IPS-18c (cell line): ENCODE results near the gene YPEL2.
A peak's percentile ranks its signal among the peaks of the same experiment; 100 is the strongest.
"Not testable (repeated sequence)": the region's sequence is repeated elsewhere in the genome, so short reads cannot be mapped to it uniquely, and the experiment has no call there.

ENCODE experiments used
- H3K4me3 ChIP-seq: 2 replicates; pipeline ENCODE4 v1.7.0; 2013; ENCODE audit warnings: low read depth, mild to moderate bottlenecking, low read length, moderate library complexity; ENCODE audit not compliant: insufficient read depth
- H3K9me3 ChIP-seq: one replicate; pipeline ENCODE4 v1.6.1; 2013; ENCODE audit warnings: mild to moderate bottlenecking, low read length, moderate library complexity; ENCODE audit not compliant: control insufficient read depth, insufficient read depth

Gene YPEL2, protein sequence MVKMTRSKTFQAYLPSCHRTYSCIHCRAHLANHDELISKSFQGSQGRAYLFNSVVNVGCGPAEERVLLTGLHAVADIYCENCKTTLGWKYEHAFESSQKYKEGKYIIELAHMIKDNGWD

DNA sequence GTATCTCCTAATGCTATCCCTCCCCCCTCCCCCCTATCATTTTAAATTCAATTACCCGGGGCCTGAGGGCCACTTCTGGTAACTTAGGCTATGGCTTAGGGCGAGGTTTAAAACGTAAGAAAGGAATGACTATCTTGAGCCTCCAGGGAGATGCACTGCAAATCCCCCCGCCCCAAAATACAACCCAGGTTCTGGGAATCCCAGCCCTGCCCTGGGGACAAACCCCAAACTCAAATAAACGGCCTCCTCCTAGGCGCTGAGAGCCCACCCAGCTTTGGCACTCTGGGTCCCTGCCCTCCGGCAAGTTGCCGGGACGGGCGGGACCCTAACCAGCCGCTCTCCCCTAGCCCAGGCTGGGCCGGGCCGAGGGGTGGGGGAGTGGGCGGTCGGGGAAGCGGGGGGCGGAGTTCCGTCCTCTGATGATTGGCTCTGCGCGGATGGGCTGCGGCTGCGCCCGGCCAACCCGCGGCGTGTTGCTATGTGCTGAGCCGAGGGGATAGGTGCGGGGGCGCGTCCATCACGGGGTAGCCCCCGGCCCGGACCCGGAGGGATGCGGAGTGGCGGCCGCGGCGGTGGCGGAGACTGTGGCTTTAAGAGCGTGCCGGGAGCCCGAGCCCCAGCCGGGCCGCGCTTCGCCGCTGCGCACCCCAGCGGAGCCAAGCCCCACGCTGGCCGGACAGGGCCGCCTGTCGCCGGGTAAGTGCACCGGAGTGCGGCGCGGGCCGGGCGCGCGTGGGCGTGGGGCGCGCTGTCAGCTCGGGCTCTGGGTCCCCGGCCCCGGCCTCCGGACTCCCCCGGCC, at the start of gene YPEL2:
TSS of gene YPEL2 (plus strand) at position 527 of the 800 bp plus-strand sequence. CDS start 21,755 bp downstream, outside the sequence.
- Histone ChIP-seq H3K4me3 (peak within 1 kb of the TSS; percentile 80), H3K9me3 (no peaks in the 10 kb centered on the region)

DNA sequence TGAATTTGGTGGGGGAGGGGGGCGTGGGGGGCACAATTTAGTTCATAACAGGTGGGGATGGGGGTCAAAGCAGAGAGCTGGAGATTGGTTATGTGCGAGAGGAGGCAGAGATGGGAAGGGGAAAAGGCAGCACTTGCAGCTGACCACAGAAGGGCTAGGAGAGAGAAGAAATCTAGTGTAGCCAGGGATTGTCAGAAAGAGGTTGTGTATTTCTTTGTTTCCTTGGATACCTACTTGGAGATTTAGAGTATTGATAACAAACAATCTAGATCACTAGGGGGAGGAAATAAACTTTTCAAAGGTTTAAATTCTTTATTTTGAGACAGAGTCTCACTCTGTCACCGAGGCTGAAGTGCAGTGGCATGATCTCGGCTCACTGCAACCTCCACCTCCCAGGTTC, 47.1 kb upstream of the YPEL2 start:
- Histone ChIP-seq H3K9me3 (peaks cover 2% of the 10 kb centered on the region), H3K4me3 (no peak overlapping the region)

DNA sequence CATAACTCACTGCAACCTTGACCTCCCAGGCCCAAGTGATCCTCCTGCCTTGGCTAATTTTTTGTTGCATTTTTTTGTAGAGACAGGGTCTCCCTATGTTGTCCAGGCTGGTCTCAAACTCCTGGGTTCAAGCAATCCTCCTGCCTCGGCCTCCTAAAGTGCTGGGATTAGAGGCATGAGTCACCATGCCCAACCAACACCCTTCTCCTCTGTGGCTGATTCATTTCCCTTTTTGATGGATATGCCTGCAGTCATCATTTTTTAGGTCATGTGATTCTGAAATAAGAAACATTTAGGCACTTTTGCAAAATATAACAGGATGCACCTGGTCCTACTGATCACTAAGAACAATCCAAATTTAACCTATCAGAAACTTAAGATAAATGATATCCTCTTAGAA, 44.0 kb upstream of the YPEL2 start:
- Histone ChIP-seq H3K9me3 (peaks cover 2% of the 10 kb centered on the region), H3K4me3 (no peak overlapping the region)

DNA sequence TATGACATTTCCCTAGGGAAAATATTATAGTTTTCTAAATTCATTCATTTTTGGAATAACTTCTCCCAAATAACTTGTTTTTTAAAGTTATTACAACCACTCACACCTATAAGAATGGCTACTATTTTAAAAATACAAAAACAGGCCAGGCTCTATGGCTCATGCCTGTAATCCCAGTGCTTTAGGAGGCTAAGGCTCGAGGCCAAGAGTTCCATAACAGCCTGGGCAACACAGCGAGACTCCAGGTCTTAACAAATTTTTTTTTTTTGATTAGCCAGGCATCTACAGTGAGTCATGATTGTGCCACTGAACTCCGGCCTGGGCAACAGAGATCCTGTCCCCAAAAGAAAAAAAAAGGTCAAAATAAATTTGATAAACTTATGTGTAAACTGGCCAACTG, 43.6 kb upstream of the YPEL2 start:
- Histone ChIP-seq H3K4me3 (no peak overlapping the region), H3K9me3 (peaks cover 2% of the 10 kb centered on the region)

DNA sequence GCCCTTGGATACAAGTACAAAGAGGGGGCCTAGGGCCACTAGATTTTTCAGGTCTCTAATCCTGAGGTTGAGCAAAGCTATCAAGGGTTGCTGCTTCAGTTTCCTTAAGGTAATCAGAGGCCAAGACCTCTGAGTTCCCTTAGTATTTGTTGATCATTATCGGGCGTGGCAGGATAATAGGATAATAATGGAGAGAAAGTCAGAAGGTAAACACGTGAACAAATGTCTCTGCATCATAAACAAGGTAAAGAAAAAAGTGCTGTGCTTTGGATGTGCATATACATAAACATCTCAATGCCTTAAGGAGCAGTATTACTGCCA, 41.5 kb upstream of the YPEL2 start:
- peaks cover 2% of the 10 kb centered on the region for H3K9me3 ChIP-seq
- no peak overlapping the region; the same call in 1 of the 2 replicates for H3K4me3 ChIP-seq

DNA sequence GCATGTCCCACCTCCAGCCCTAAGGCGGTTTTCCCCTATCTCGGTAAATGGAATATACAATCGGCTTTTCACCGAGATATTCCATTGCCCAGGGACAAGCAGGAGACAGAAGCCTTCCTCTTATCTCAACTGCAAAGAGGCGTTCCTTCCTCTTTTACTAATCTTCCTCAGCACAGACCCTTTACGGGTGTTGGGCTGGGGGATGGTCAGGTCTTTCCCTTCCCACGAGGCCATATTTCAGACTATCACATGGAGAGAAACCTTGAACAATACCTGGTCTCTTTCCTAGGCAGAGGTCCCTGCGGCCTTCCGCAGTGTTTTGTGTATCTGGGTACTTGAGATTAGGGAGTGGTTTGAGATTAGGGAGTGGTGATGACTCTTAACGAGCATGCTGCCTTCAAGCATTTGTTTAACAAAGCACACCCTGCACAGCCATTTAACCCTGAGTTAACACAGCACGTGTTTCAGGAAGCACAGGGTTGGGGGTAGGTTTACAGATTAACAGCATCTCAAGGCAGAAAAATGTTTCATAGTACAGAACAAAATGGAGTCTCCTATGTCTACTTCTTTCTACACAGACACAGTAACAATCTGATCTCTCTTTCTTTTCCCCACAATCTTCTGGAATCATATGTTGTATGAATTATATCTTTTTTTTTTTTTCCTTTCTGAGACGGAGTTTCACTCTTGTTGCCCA, 41.0 kb upstream of the YPEL2 start:
- H3K4me3 ChIP-seq, H3K9me3 ChIP-seq: not testable (repeated sequence)

DNA sequence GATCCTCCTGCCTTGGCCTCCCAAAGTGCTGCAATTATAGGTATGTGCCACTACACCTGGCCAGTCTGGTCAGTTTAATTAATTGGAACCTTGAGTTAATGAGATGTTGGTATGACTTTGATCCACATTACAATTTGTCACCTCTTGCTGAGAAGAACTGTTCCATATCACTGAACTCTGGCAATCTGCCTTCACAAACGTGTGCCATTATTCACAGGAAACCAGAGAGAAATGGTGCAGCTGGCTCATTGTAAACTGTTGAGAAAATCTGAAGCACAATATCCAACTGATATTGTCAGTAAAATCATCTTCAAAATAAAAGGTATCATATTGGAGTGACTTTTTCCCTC, 39.3 kb upstream of the YPEL2 start:
- Histone ChIP-seq H3K9me3 (peaks cover 2% of the 10 kb centered on the region), H3K4me3 (no peak overlapping the region)

DNA sequence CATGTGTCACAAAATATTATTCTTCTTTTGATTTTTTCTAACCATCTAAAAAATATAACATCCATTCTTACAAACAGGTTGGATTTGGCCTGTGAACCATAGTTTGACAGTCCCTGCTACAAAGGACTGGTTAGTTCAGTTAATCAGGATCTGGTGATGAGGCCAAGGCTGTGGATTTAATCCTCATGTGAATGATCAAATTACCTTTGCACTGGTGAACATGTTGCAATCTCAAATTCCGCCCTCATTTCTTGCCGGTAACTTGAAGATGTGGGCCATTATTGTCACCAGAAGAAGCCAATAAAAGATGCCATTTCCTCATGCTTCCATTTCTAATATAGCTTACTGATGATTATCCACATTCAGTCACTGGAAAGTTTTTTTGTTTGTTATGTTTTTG, 35.3 kb upstream of the YPEL2 start:
- no peaks in the 10 kb centered on the region for H3K9me3 ChIP-seq
- no peak overlapping the region for H3K4me3 ChIP-seq

DNA sequence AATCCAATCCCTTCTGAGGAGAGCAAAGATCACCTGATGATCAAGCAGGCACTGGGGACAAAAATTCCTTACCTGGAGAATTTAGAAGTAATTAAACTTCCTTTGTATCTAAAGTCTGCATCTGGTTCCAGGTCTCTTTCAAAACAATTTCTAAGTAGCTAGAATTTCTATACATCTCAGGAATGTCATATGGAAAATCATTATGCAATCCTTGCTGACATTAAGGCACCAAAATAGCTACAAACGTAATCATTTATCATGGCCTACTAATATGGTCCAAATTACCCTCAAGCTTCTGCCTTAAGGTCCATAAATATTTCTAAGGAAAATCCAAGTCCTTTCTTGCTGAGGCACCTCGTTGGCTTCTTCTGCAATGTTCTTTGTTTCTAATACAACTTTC, 32.9 kb upstream of the YPEL2 start:
- Histone ChIP-seq H3K4me3 (no peak overlapping the region), H3K9me3 (no peaks in the 10 kb centered on the region)

DNA sequence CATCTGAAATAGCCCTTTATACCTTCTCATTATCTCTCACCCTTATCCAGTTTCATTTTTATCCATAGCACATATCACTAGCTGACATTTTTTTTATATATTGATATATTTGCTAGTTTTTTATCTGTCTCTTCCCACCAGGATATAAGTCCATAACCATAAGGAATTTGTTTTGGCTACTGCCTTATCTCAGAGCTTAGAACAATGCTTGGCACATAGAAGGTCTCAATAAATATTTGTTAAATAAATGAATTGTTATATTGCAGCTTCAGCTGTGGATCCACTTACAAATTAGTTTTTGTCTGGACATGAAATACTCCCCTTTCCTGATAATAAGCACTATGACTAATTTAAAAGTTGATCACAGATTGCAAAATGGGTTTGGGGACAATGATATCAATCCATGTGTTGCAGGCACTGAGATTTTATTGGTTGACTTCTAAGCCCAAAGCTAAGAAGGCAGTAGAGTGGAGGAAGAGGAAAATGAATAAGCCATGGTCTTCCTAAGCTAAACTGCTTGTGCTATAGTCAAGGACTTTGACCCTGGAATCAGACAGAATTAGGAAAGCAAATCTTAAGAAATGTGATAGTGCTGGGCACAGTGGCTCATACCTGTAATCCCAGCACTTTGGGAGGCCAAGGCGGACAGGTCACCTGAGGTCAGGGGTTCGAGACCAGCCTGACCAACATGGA, 31.9 kb upstream of the YPEL2 start:
- H3K9me3 ChIP-seq: no peaks in the 10 kb centered on the region

DNA sequence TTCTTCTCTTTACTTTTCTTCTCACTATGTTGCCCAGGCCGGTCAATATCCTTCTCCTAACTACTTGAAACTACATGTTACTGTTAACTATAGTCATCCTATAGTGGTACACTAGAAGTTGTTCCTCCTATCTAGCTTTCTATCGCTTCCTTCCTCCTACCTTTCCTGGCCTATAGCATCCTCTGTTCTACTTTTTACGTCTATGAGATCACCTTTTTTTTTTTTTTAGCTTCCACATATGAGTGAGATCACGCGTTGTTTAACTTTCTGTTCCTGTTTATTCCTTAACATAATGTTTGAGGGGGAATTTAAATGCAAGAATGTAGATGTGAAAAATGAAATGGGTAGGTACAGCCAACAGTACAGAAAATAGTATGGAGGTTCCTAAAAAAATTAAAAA, 30.5 kb upstream of the YPEL2 start:
- H3K9me3 ChIP-seq: no peaks in the 10 kb centered on the region
- H3K4me3 ChIP-seq: no peak overlapping the region

More for the DNA sequence above, 31.9 kb upstream of the YPEL2 start:
- no peak overlapping the region for H3K4me3 ChIP-seq

DNA sequence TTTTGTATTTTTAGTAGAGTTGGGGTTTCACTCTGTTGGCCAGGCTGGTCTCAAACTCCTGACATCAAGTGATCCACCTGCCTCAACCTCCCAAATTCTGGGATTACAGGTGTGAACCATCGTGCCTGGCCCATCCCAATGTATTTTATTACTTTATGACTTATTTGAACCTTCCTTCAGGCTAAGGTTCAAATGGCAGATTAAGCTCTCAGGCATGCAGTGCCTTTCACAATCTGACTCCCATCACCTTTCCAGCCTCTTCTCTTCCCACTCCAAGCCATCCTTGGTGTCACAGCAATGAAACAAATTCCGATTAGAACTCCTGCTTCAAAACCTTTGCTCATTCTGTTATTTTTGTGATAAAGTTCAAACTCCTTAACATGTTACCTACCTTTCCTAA, 26.6 kb upstream of the YPEL2 start:
- Histone ChIP-seq H3K9me3 (no peaks in the 10 kb centered on the region), H3K4me3 (no peak overlapping the region)

DNA sequence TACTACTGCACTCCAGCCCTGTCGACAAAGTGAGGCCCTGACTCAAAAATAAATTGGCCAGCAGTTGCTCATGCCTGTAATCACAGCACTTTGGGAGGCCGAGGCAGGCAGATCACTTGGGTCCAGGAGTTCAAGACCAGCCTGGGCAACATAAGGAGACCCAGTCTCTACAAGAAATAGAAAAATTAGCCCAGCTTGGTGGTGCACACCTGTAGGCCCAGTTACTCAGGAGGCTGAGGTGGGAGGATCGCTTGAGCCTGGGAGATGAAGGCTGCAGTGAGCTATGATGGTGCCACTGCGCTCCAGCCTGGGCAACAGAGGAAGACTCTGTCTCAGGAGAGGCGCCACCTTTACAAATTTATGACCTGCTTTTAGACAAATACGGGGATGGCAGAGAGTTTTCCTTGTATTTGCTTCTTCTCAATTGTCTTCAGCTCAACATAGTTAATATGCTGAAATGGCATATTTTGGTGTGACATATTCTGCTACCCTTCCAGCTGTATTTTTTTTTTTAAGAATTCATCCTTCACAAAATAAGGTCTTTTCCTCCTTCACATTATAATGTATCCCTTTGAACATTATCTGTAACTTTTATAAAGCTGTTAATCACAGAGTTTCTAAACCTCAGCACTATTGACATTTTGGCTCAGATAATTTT, 21.1 kb upstream of the YPEL2 start:
- no peak overlapping the region for H3K4me3 ChIP-seq
- H3K9me3 ChIP-seq: no peaks in the 10 kb centered on the region

DNA sequence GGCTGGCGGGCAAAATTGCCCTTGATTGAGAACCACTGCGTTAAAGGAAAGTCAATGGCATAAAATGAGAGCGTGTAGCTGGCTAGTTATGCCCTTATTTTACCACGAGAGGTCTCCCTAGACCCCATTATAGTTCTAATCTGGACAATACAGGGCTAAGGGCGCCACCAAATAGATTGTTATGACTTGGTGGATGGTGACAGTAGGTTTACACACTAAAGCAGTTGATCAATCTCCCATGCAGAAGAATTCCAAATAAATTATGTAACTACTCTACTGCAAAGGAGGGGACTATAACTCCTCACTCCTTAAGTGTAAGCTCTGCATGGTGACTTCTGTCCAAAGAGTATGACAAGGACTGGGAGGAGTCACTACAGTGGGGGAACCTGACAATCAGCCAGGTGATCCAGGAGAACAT, 20.4 kb upstream of the YPEL2 start:
- H3K4me3 ChIP-seq: no peak overlapping the region
- no peaks in the 10 kb centered on the region for H3K9me3 ChIP-seq

DNA sequence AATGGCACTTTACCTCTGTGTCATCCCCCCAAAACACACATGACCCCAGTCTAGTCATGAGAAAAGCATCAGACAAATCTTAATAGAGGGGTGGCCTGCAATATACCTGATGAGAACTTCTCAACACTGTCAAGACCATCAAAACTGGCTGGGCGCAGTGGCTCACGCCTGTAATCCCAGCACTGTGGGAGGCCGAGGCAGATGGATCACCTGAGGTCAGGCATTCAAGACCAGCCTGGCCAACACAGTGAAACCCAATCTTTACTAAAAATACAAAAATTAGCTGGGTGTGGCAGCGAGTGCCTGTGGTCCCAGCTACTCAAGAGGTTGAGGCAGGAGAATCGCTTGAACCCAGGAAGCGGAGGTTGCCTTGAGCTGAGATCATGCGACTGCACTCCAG, 19.9 kb upstream of the YPEL2 start:
- H3K9me3 ChIP-seq, H3K4me3 ChIP-seq: not testable (repeated sequence)

DNA sequence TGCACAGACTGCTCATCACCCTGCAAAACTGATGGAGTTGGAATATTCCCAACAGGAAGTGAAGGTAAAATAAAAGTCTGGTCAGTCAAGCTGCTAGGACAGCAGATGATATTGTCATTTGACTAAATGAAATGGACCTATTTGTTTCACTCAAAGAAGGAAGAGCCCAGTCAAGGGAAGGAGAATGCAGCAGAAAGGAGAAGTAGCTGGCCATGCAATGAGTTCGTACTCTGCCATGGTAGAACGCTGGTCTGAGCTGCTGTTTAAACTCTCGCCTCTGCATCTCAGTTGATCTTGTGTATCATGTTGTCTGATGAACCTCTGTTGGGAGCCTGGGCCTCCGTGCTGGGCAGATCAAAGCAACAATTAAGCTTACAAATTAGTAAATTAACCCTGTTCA, 15.6 kb upstream of the YPEL2 start:
- Histone ChIP-seq H3K9me3 (no peaks in the 10 kb centered on the region), H3K4me3 (no peak overlapping the region)

DNA sequence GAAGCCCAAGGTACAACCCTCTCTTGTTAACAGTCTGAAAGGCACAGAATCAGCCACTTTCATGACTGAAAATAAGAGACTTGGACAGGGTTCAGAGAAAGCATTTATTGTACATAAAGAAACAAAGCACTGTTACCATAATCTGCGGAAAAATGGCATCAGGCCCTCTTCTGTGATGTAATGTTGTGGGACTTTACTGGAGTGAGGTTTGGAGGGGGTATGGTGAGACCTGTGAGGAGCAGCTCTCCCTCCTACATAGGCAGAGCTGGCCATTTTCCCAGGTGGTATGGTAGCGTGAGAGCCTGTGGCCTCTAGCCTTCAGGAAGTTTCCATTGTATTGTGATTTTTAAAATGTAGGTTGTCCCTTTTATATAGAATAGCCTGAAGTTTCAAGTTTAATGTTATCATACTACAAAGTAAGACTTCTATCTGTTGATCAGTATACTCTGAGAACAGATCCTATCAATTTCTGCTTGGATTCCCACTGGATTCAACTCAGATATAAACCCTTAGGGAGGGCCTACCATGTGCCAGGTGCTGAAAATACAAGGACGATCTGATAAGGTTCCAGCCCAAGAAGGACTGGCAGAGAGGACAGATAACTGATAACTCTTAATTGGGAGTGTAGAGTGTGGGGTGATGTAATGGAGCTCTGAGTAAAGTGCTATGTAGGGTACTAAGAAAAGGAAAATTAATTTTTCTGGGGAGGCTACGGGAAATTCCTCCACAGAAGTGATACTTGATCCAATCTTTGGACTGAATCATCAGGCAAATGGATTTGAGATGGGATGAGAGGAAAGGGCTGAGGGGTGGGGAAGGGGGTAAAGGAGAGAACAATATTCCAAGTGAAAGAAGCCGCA, 4.1 kb upstream of the YPEL2 start:
- Histone ChIP-seq H3K4me3 (no peak overlapping the region), H3K9me3 (no peaks in the 10 kb centered on the region)
